ENCODE data around the gene BCL10. TPM values are rescaled to one million over a fixed set of nuclear protein-coding genes. Genes with fewer than 3 reads are reported as not detected.

BCL10 gene
- total and polyA plus RNA-seq, 2 of the 13 experiments (the other 11 are each of a cell fraction or from before 2014, with no cell fraction given) = 3.7 to 14.1 TPM

- DNase-seq (ENCODE audit: low spot score) (no peak), FAIRE-seq (no peak), ATAC-seq (no peak)
- Histone ChIP-seq H3K27me3 (ENCODE audit: control insufficient read depth in 1 of 2, insufficient read depth in 2 of 2, low read length in 2 of 2) (0 out of 5 replicates have a peak, but pooled peaks cover 0 to 4% of the 10 kb centered on the region in 2 experiments), H3K9ac (ENCODE audit: insufficient read depth, low read depth, low read length) (no peak overlapping the region), H4K20me1 (ENCODE audit: insufficient read depth, low read length) (no peaks in the 10 kb centered on the region), H3K27ac (ENCODE audit: extremely low read length, insufficient read depth, low read length) (no peak overlapping the region), H3K79me2 (ENCODE audit: insufficient read depth, low read length) (no peaks in the 10 kb centered on the region), H3K36me3 (replicated peaks in 1 of 2; ENCODE audit: control insufficient read depth in 1 of 2, insufficient read depth in 2 of 2, low read length in 2 of 2) (no peaks in the 10 kb centered on the region), H3K4me2 (ENCODE audit: low read depth, low read length) (no peak overlapping the region), H2AFZ (ENCODE audit: low read length) (no peak overlapping the region), H3K9me3 (ENCODE audit: low read length) (no peaks in the 10 kb centered on the region), H3K4me1 (ENCODE audit: insufficient read depth, low read length) (peaks cover 15% of the 10 kb centered on the region), H3K4me3 (replicated peaks in 1 of 3; ENCODE audit: insufficient read depth in 1 of 3, low read depth in 2 of 3, low read length in 3 of 3) (no peak overlapping the region)
- WGBS (ENCODE audit: low lambda C conversion rate) = 88% methylated on average over 1 of the region's 4 CpGs
- intact Hi-C loops (cut with micrococcal nuclease; ENCODE audit: unreplicated experiment) (loop anchor here (5.0 to 10.0 kb wide), 2 partner anchors 579 to 711 kb away; no protein-coding TSS in a partner anchor), in situ Hi-C loops (cut with HindIII; ENCODE audit: extremely low pct_ligation_motif_present, low pct_unique_long_range_greater_than_20kb) (loop anchor here (5.0 to 10.0 kb wide), 3 partner anchors 91 to 579 kb away; no protein-coding TSS in a partner anchor)
- TF ChIP-seq ZNF530 (CRISPR knock-in tag; IDR thresholded peaks at IDR 0.05; ENCODE audit: low read depth) = no peak
- peak; percentile 59; the same call in 1 of the 2 replicates for TF ChIP-seq ZNF205 (CRISPR knock-in tag; IDR thresholded peaks at IDR 0.05)
- TF ChIP-seq ZNF318 (CRISPR knock-in tag; IDR thresholded peaks at IDR 0.05) = no peak
- no peak for TF ChIP-seq ZNF790 (CRISPR knock-in tag; IDR thresholded peaks at IDR 0.05; ENCODE audit: borderline replicate concordance)
- no peak for TF ChIP-seq PREB (CRISPR knock-in tag; IDR thresholded peaks at IDR 0.05)
- TF ChIP-seq CCDC6 (CRISPR knock-in tag; IDR thresholded peaks at IDR 0.05) = no peak
- ChIA-PET CTCF (ENCODE audit: low intra/inter-chr PET ratio, low total read pairs) (interaction anchor here (3.2 kb wide), 1 partner anchor 197 kb away, joined by 64 read pairs; no protein-coding TSS in a partner anchor), POLR2A (no interaction called here)
- BruUV-seq (replicated peaks) = no TSS peak
These were observed 29.8 kb upstream of the BCL10 start for GRCh38 chr1:85306236-85306635.
